Fibroblast of lung (primary cell): ENCODE measurements around the gene MAML2.

Source experiments
- CTCF ChIP-seq, 2 donors: IDR thresholded peaks in 1 of 2; conservative IDR thresholded peaks in 1 of 2; 1 replicate in 1 of 2; 2 replicates in 1 of 2; pipeline ENCODE4 v1.5.1; 2011 to 2012; ENCODE audit warnings: low read length in 2 of 2, control low read depth in 1 of 2, inconsistent platforms in 1 of 2, low read depth in 1 of 2, mild to moderate bottlenecking in 1 of 2
- EZH2 ChIP-seq: IDR thresholded peaks from 2 replicates; pipeline ENCODE4 v1.5.1; 2012; ENCODE audit warnings: low read length, control low read depth, mild to moderate bottlenecking; ENCODE audit errors: missing control alignments

- TF ChIP-seq CTCF (conservative IDR thresholded peaks at IDR 0.05 in 1 of 2, IDR thresholded peaks at IDR 0.05 in 1 of 2; ENCODE audit: low read depth in 1 of 2, low read length in 2 of 2): no peak
- no peak for TF ChIP-seq EZH2
These were observed 53.0 kb downstream of the MAML2 start for GRCh38 chr11:96290031-96290430.
